Choroid plexus epithelial cell (primary cell): ENCODE data around the gene CCSAP.

ENCODE experiments used
- DNase-seq: peaks from one replicate; pipeline ENCODE4 v3.0.0-alpha.2; 2010; ENCODE audit warnings: low read depth
- H3K4me3 ChIP-seq: 2 replicates; pipeline ENCODE4 v1.5.1; 2011; ENCODE audit warnings: low read depth, mild to moderate bottlenecking, control low read depth, low read length, moderate library complexity
- TF ChIP-seq, protein P1 (sequence below): conservative IDR thresholded peaks from 2 replicates; pipeline ENCODE4 v1.5.1; 2011; ENCODE audit warnings: low read depth, mild to moderate bottlenecking, control low read depth, inconsistent platforms, low read length, moderate library complexity

CCSAP gene

DNA sequence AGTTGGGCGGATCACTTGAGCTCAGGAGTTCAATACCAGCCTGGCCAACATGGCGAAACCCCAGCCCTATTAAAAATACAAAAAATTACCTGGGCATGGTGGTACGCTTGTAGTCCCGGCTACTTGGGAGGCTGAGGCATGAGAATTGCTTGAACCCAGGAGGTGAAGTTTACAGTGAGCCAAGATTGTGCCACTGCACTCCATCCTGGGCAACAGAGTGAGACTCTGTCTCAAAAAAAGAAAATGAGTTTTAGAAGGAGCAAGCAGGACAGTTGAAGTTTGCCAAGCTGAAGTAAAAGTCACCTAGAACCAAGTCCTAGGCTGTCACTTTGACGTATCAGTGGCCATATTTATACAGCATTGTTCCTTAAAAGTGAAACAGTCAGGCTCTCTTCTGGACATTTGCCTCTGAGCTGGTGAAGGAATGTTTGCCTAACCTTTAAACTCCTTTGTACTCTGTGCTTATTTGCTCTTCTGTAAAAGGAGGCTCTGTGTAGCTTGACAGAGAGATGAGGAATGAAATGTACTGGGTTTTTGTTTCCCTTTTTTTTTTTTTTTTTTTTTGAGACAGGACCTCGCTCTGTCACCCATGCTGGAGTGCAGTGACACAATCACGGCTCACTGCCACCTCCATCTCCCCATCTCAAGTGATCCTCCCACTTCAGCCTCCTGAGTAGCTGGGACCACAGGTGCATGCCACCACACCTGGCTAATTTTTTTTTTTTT, 69.2 kb downstream of the CCSAP start:
- DNase-seq, result peak; percentile 69
- H3K4me3 ChIP-seq, result no peak overlapping the region

DNA sequence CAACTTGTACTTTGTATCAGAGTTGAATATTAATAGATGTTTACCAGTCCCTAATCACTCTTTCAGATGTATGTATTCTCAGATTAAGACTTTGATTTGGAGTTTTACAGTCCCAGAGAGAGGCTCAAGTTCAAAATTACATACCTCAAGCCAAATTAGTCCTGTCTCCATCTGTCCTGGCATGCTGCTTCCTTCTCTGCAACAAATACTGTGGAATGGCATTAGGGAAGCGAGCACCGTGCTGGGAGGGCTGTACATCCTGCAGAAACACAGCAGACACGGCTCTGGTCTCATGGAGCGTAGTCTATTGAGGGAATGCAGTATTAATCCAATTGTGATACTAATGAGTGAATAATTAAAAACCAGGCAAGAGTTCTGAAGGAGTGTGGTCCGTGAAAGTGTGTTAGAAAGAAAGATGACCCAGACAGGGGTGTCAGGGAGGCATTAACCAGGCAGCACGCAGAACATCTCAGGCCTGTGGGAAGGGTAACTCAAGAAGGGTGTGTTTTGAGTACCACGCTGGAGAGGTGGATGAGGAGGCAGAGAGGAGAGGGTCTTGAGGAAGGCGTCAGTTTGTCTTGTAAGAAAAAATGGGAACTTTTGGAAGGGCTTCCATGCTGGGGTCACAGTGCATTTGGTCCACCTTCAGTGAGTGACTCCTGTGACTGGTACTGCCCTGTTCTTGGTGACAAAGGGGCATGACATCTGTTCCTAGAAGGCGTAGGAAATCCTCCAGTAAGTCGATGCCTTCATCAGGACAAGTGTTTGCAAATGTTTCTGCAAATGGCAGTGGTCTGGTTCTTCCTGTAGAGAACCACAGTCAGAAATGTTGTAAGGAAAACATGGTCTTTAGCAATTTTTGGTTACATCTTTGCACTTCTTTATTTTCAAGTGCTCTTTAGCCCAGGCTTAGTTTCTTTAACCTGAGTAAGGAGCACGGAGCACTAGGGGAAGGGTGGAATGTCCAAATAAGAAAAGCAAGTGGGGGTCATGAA, 70.4 kb downstream of the CCSAP start:
- TF ChIP-seq, protein P1, sequence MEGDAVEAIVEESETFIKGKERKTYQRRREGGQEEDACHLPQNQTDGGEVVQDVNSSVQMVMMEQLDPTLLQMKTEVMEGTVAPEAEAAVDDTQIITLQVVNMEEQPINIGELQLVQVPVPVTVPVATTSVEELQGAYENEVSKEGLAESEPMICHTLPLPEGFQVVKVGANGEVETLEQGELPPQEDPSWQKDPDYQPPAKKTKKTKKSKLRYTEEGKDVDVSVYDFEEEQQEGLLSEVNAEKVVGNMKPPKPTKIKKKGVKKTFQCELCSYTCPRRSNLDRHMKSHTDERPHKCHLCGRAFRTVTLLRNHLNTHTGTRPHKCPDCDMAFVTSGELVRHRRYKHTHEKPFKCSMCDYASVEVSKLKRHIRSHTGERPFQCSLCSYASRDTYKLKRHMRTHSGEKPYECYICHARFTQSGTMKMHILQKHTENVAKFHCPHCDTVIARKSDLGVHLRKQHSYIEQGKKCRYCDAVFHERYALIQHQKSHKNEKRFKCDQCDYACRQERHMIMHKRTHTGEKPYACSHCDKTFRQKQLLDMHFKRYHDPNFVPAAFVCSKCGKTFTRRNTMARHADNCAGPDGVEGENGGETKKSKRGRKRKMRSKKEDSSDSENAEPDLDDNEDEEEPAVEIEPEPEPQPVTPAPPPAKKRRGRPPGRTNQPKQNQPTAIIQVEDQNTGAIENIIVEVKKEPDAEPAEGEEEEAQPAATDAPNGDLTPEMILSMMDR, result no peak
- DNase-seq, result no peak
- peak overlapping the region; percentile 73 for H3K4me3 ChIP-seq

More for the DNA sequence above, 69.2 kb downstream of the CCSAP start:
- TF ChIP-seq, protein P1, result no peak

DNA sequence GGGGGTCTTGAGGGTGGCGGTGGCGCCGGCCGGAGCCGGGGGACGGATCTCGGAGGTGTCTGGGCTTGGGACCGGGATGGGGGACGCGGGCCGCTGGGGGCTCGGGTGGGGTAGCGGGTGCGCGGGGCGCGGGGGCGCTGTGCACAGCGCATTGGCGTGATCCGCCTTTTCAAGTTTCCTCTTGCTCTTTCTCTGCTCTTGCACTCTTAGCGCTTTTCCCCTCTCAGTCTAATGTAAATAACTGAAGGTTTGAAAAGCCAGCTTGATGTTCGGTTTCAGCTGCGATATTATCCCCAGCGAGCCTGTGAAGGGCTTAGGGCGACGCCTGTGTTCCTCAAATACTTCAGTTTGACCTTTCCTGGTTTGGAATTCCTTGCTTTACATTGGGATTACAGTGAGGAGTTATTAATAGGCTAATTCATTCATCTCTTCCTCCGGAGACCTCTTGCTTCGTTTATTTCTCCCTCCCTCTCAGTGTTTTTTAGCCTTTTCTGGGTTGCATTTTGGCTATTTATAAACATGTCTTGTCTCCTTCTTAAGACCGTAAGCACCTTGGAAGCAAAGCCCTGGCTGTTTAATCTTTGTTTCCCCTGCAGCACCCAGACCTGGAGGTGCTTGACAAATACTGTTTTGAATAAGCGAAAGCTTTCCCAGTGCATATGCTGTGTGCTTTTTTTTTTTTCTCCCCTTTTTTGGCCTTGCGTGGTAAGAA, 71.2 kb downstream of the CCSAP start:
- peak overlapping the region; percentile 73 for H3K4me3 ChIP-seq
- TF ChIP-seq, protein P1, result no peak
- peak; percentile 45 for DNase-seq
